Mucosa of descending colon (tissue), 3 donors: Measurements from ENCODE around the gene PATL2. TPM values are rescaled to one million over a fixed set of nuclear protein-coding genes. Genes with fewer than 3 reads are reported as not detected.
"Not testable (repeated sequence)": the region's sequence is repeated elsewhere in the genome, so short reads cannot be mapped to it uniquely, and the experiment has no call there.

Experiments used
- ATAC-seq: fragments of 200-7000 bp; cut with Tn5 transposase; one replicate; pipeline ENCODE4 v1.9.1; 2020; ENCODE audit warnings: mild to moderate bottlenecking, moderate library complexity
- DNase-seq, 3 donors: peaks; one replicate each; pipeline ENCODE4 v3.0.0-alpha.2; 2020
- H3K36me3 ChIP-seq: fragments of 200-600 bp; one replicate; pipeline ENCODE4 v1.8.0; 2021; ENCODE audit warnings: low read depth, mild to moderate bottlenecking
- H3K4me1 ChIP-seq: fragments of 200-600 bp; one replicate; pipeline ENCODE4 v1.8.0; 2021; ENCODE audit warnings: low read depth, mild to moderate bottlenecking
- H3K4me3 ChIP-seq: fragments of 200-600 bp; one replicate; pipeline ENCODE4 v1.8.0; 2021; ENCODE audit warnings: mild to moderate bottlenecking
- H3K9me3 ChIP-seq: fragments of 200-600 bp; one replicate; pipeline ENCODE4 v1.8.0; 2021; ENCODE audit warnings: mild to moderate bottlenecking
- CTCF ChIP-seq: fragments of 200-600 bp; IDR thresholded peaks from one replicate; pipeline ENCODE4 v1.8.0; 2022; ENCODE audit warnings: antibody characterized with exemption, mild to moderate bottlenecking
- intact Hi-C, 2 donors: fragments of 100-400 bp; cut with DNase I in 1 of 2; cut with micrococcal nuclease in 1 of 2; formaldehyde crosslinking; loops; one replicate each; pipeline versions ENCODE4 v1.11.0 to v1.11.1; 2022; cut with DNase I, micrococcal nuclease
- total RNA-seq, 3 donors: library from RNA; stranded (reverse); fragmentation: NEBNext Ultra II Directional in 2 of 3; extraction: Animal tissue kit (Norgen Biotek cat#: 25700) in 2 of 3; gene quantifications; one replicate each; pipeline versions ENCODE4 v1.2.1 to v1.2.4, GENCODE V29; 2021 to 2023
- donor health status: DM: no; HTN: no; CAD: no; lungs with moderate emphysema.
- donor health status: DM: no; HTN: no; CAD: no.
- donor health status: DM: no; HTN: yes; CAD: no.

PATL2 gene
- total RNA-seq, 3 donors from 2014 or later: 3.9 to 6.4 (median 4.4) TPM

DNA sequence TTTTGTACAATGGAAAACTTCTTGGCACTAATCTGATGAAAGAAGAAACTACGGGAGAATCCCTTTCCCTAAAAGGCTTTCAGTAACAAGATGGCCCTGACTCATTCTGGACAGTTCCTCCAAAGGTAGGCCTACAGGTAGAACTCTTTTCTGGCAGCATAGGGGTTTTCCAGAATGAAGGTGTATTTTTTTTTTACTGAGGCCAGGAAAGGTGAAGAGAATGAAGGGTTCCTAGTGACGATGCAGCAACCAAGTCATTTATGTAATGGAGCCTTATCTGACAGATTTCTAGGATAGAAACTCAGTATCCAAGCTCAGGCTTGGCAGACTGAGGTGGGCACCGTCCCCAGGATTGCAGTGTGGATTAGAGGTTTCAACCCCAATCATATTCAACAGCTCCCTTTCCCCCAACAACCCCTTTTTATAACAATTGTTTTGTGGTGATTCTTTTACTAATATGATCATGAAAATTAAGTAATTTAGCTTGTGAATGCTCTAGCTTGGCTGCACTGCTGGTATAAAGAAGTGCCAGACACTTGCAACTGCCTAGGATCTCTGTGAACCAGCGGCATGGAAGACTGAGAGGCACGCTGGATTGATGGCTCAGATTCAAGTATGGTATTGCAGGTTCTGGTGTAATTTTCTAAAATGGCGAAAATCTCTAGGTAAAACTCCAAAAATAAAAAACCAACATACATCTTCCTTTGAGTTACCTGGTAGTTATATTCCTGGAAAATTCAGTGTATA is 16.5 kb upstream of the PATL2 start:
- ATAC-seq (no peak), DNase-seq (peak in 1 of 3 donors; percentile 19)
- TF ChIP-seq CTCF: no peak
- H3K4me3 ChIP-seq: no peak overlapping the region
- H3K4me1 ChIP-seq: peaks cover 53% of the 10 kb centered on the region
- intact Hi-C loops: loop anchor here in 1 of 2 donors (5.0 kb wide), 1 partner anchor 65 kb away; the partner anchor contains the start of gene SPG11
- no peaks in the 10 kb centered on the region for H3K9me3 ChIP-seq
- H3K36me3 ChIP-seq: peaks cover 6% of the 10 kb centered on the region

- TF ChIP-seq CTCF: no peak
- Histone ChIP-seq H3K4me1 (peaks cover 53% of the 10 kb centered on the region), H3K36me3 (peaks cover 6% of the 10 kb centered on the region), H3K9me3 (no peaks in the 10 kb centered on the region), H3K4me3 (no peak overlapping the region)
- DNase-seq: peak in 1 of 3 donors; percentile 76
- peak; percentile 64 for ATAC-seq
- intact Hi-C loops: loop anchor here in 1 of 2 donors (5.0 kb wide), 1 partner anchor 65 kb away; the partner anchor contains the start of gene SPG11
These were observed 15.7 kb upstream of the PATL2 start for GRCh38 chr15:44726568-44727484.

GRCh38 chr15:44726136-44726535 is 15.0 kb upstream of the PATL2 start:
- Histone ChIP-seq H3K9me3 (no peaks in the 10 kb centered on the region), H3K36me3 (peaks cover 6% of the 10 kb centered on the region), H3K4me3 (no peak overlapping the region), H3K4me1 (peaks cover 53% of the 10 kb centered on the region)
- ATAC-seq (no peak), DNase-seq (peak in 1 of 3 donors; percentile 35)
- intact Hi-C loops: loop anchor here in 1 of 2 donors (5.0 kb wide), 1 partner anchor 64 kb away; the partner anchor contains the start of gene SPG11
- no peak for TF ChIP-seq CTCF

GRCh38 chr15:44722011-44722410 is 10.9 kb upstream of the PATL2 start:
- H3K9me3 ChIP-seq: no peaks in the 10 kb centered on the region
- no peak for TF ChIP-seq CTCF
- intact Hi-C loops: no loop called here
- DNase-seq: no peak
- H3K4me1 ChIP-seq: peaks cover 30% of the 10 kb centered on the region
- peaks cover 7% of the 10 kb centered on the region for H3K36me3 ChIP-seq
- no peak for ATAC-seq
- no peak overlapping the region for H3K4me3 ChIP-seq

DNA sequence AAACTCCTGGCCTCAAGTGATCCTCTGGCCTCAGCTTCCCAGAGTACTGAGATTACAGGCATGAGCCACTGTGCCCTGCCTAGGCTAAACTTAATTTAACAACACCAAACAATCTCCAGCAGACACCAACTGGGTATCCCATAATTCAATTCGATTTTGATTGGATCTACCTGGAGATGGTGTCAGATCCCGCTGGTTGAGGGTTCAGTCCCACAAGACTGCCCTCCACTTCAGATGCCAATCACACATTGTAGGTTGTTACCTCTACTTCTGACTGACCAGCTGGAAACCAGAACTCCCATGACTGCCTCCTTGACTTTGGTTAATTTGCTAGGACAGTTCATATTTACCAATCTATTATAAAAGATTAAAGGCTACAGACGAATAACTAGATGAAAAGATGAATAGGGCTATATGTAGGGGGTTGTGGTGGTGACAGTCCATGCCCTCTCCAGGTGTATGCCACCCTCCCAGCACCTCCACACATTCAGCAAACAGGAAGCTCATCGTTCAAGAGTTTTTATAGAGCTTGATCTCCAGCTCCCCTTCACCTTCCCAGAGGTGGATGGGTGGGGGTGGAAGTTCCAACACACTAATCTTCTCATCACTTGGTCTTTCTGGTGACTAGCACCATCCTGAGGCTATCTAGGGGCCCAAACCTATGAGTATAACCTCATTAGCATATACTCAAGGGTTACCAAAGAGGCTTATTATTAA is 9.5 kb upstream of the PATL2 start:
- no peak for TF ChIP-seq CTCF
- no peaks in the 10 kb centered on the region for H3K9me3 ChIP-seq
- peaks cover 24% of the 10 kb centered on the region for H3K4me1 ChIP-seq
- no peak overlapping the region for H3K4me3 ChIP-seq
- peaks cover 19% of the 10 kb centered on the region for H3K36me3 ChIP-seq
- DNase-seq (no peak), ATAC-seq (peak; percentile 45)
- intact Hi-C loops: no loop called here

- intact Hi-C loops, H3K9me3 ChIP-seq, H3K4me3 ChIP-seq, DNase-seq, ATAC-seq: not testable (repeated sequence)
- Histone ChIP-seq H3K36me3 (peaks cover 22% of the 10 kb centered on the region), H3K4me1 (peaks cover 25% of the 10 kb centered on the region)
These were observed 8.9 kb upstream of the PATL2 start for GRCh38 chr15:44720000-44720435.
